ENCODE data around the gene GSTO1.

- TF ChIP-seq, protein P1, sequence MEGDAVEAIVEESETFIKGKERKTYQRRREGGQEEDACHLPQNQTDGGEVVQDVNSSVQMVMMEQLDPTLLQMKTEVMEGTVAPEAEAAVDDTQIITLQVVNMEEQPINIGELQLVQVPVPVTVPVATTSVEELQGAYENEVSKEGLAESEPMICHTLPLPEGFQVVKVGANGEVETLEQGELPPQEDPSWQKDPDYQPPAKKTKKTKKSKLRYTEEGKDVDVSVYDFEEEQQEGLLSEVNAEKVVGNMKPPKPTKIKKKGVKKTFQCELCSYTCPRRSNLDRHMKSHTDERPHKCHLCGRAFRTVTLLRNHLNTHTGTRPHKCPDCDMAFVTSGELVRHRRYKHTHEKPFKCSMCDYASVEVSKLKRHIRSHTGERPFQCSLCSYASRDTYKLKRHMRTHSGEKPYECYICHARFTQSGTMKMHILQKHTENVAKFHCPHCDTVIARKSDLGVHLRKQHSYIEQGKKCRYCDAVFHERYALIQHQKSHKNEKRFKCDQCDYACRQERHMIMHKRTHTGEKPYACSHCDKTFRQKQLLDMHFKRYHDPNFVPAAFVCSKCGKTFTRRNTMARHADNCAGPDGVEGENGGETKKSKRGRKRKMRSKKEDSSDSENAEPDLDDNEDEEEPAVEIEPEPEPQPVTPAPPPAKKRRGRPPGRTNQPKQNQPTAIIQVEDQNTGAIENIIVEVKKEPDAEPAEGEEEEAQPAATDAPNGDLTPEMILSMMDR (IDR thresholded peaks at IDR 0.05; ENCODE audit: low read length) = no peak
- no peak for TF ChIP-seq EZH2 (optimal IDR thresholded peaks at IDR 0.05; ENCODE audit: low read depth, low read length)
These were observed 23.1 kb downstream of the GSTO1 start for GRCh38 chr10:104277785-104278184.
